Posterior vena cava (tissue), 2 donors: ENCODE data around the gene RAB18. TPM values are rescaled to one million over a fixed set of nuclear protein-coding genes. Genes with fewer than 3 reads are reported as not detected.

ENCODE experiments used
- total RNA-seq, 2 donors: library from RNA; stranded (reverse); fragmentation: NEBNext Ultra II Directional; extraction: Animal tissue kit (Norgen Biotek cat#: 25700); gene quantifications; one replicate each; pipeline ENCODE4 v1.2.1, GENCODE V29; 2021
- donor health status: DM: yes; HTN: yes; CAD: no.
- donor health status: DM: yes; HTN: yes; CAD: no.

RAB18 gene
- total RNA-seq, 2 donors from 2014 or later: 94.7 to 96.2 TPM

Other genes starting within 250 kb of the RAB18 start
- gene MKX, start 241.5 kb downstream of the RAB18 start, total RNA-seq: 10 to 100 TPM; 27.0 to 31.1 TPM